ENCODE results near the gene SLC13A4.
"Not testable (repeated sequence)": the region's sequence is repeated elsewhere in the genome, so short reads cannot be mapped to it uniquely, and the experiment has no call there.

Gene SLC13A4

DNA sequence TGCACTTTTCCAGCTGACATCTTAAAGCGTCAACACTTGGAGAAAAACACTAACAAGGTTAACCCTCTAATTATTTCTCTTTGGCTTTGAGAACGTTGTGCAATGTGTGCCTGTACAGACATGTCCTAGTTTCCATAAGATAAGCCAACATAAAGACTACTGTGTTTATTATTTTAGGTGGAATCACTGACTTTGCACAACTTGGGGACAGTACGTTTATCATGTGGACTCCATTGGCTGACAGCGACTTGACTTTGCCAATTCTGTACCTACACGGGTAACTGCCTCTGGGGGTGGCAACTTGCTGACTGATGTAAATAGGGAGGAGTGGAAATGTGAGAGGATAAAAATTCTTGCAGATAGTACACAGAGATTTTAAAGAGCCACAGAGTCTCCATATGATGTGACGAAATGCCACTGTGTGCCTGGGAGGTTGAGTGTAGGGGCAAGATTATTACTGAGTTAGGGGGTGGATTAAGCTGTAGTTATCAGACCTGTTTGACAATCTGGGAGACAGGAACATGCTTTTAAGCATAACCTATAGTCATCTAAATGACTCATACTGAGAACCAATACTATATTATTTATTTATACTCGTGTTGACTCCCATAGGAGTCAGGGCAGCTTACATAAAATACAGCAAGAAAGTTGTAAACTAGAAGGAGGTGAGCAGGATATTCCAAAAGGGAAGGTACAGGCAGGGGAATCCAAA is 21.0 kb downstream of the SLC13A4 start:
- Mint-ChIP-seq H3K9me3 (no peaks in the 10 kb centered on the region), H3K27ac (no peak overlapping the region), H3K4me3 (no peak overlapping the region), H3K4me1 (ENCODE audit: low read depth) (peaks cover 3% of the 10 kb centered on the region), H3K36me3 (ENCODE audit: low read depth) (no peaks in the 10 kb centered on the region), H3K27me3 (no peaks in the 10 kb centered on the region)
- DNase-seq, result no peak

DNA sequence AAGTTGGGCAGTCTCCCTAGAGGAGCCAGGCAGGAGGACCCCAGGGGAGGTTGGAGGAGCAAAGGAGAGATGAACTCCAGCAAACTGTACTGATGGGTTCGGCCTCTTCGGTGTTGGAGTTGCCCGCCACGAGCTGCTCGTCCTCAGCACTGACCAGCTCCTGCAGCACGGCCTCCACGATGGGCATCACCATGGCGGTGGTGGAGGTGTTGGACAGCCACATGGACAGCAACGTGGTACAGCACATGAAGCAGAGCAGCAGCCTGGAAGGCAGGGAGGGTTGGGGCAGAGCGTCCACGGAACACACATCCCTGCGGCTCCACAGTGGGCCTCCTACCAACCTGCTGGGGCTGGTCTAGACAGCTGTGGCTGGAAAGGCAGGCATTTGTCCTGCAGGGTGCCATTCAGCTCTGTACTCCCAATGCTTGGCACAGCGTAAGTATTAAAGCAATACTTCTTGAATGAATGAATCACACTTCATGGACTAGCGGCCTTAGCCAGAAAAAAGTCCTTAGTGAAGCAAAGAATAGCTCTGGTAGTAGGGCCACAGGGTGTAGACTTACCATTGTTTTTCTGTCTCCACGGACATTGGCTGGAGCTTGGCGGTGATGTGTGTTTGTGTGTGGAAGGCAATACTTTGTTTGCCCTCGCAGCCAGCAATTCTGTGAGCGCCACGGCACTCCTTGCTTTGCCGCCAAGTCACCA is 21.8 kb downstream of the SLC13A4 start:
- no peak overlapping the region for H3K27ac Mint-ChIP-seq
- no peak for DNase-seq
- peaks cover under 1% of the 10 kb centered on the region for H3K4me1 Mint-ChIP-seq (ENCODE audit: low read depth)
- H3K4me3 Mint-ChIP-seq, result no peak overlapping the region
- H3K27me3 Mint-ChIP-seq, result no peaks in the 10 kb centered on the region
- no peaks in the 10 kb centered on the region for H3K9me3 Mint-ChIP-seq
- no peaks in the 10 kb centered on the region for H3K36me3 Mint-ChIP-seq (ENCODE audit: low read depth)

DNA sequence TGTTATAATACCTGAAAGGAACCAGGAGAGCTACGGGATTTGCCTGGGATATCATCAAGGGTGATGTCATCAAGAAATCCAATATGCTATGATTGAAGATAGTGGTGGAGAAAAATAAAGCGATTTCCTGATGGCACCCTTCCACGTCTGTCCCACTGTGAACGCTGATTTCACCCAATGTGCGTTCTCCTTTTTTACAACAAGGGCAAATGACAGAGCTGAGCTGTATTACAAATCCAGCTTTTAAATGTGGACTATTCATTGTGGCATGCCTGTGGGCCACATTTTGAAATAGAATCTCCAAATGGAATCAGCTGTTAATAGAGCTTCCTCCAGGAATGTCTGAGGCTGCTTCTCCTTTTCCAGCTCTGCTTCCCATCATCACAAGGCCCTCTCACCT is 23.3 kb downstream of the SLC13A4 start:
- Mint-ChIP-seq H3K27me3 (no peaks in the 10 kb centered on the region), H3K9me3 (no peaks in the 10 kb centered on the region), H3K4me1 (ENCODE audit: low read depth) (no peaks in the 10 kb centered on the region), H3K27ac (no peak overlapping the region), H3K36me3 (ENCODE audit: low read depth) (peaks cover 3% of the 10 kb centered on the region), H3K4me3 (no peak overlapping the region)
- no peak for DNase-seq

DNA sequence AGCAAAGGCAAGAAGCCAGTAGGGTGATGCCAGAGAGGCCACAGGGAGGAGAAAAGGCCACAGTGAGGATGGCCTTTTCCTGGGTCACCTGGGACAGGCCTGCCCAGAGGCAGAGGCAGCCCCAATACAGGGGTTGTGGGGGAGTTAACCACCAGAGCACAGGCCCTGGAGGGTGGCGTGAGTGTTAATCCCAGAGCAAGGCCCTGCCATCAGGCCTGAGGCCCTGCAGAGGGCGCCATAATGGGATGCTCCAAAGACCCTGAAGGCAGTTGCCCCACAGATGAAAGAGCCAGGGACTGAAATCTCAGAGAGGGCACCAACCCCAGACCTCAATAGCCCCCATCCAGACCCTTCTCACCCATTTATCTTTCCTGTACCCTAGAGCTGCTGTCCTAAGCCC is 23.9 kb downstream of the SLC13A4 start:
- H3K9me3 Mint-ChIP-seq, result no peaks in the 10 kb centered on the region
- H3K4me1 Mint-ChIP-seq (ENCODE audit: low read depth), result no peaks in the 10 kb centered on the region
- no peaks in the 10 kb centered on the region for H3K27me3 Mint-ChIP-seq
- no peak for DNase-seq
- no peak overlapping the region for H3K4me3 Mint-ChIP-seq
- no peak overlapping the region for H3K27ac Mint-ChIP-seq
- H3K36me3 Mint-ChIP-seq (ENCODE audit: low read depth), result peaks cover 3% of the 10 kb centered on the region

DNA sequence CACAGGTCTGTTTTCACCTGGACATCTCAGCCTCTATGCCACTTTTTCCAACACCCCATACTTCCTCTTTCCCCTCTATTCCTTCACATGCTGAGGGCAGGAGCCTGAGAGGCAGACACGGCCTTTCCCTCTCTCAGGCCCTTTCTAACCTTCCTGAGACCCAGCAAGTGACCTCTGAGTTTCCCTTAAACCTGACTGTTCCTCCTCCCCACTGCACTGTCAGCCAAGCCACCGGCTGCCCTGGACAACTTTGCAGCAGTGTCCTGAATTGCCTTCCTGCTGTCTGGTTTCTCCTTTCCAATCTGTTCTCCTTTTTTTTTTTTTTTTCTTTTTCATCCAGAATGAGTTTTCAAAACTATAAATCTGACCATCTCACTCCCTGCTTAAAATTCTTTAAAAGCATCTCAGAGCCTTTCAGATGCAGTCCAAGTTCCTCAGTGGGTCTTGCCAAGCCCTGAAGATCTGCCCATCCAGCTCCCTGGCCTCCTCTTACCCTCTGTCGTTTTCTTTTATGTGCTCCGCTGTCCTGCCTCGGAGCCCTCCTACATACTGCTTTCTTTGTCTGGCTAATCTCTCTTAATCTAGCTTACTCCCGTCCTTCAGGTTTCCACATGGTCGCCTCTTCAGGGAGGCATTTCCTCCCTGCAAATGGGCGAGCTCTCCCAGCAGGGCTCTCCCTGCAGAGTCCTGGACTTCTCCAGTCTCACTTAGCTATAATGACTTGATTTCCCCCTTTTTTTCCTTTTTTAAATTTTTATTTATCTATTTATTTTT is 30.5 kb downstream of the SLC13A4 start:
- no peaks in the 10 kb centered on the region for H3K4me1 Mint-ChIP-seq (ENCODE audit: low read depth)

DNA sequence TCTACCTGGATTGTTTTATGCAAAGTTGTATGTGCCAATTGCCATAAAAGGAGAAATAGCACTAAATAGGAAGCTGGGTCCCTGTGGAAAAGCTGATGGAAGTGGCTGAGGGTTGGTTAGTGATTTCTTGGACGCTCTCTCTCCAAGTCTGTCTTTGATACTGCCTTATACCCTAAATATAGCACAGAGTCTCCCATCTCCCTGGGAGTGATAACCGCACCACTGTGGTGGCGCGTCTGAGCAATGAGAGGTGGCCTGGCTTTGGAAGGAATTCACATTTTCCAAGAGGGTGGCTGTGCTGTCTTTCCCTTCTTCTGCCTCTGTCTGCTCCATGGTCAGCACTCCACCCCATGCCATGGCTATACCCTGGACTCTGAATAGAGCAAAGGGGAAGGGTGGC is 34.4 kb downstream of the SLC13A4 start:
- H3K4me1 Mint-ChIP-seq (ENCODE audit: low read depth), result no peaks in the 10 kb centered on the region
- no peak overlapping the region for H3K27ac Mint-ChIP-seq
- no peak for DNase-seq
- no peaks in the 10 kb centered on the region for H3K9me3 Mint-ChIP-seq
- H3K27me3 Mint-ChIP-seq, result no peaks in the 10 kb centered on the region
- no peak overlapping the region for H3K4me3 Mint-ChIP-seq
- H3K36me3 Mint-ChIP-seq (ENCODE audit: low read depth), result peaks cover 18% of the 10 kb centered on the region

More for the DNA sequence above, 30.5 kb downstream of the SLC13A4 start:
- no peak for DNase-seq
- Mint-ChIP-seq H3K4me3 (no peak overlapping the region), H3K27ac (no peak overlapping the region), H3K27me3 (no peaks in the 10 kb centered on the region), H3K36me3 (ENCODE audit: low read depth) (peaks cover 3% of the 10 kb centered on the region), H3K9me3 (no peaks in the 10 kb centered on the region)

DNA sequence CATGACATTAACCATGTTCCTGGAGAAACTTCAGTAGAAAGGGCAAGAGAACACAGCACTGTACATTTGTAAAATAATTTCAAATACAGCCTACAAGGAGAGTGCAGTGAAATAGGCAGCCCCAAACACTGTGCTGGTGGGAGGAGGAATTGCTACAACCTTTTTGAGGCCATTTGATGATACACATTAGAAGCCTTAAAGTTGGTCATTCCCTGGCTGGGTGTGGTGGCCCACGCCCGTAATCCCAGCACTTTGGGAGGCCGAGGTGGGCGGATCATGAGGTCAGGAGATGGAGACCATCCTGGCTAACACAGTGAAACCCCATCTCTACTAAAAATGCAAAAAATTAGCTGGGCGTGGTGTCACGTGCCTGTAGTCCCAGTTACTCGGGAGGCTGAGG is 35.4 kb downstream of the SLC13A4 start:
- not testable (repeated sequence) for H3K9me3 Mint-ChIP-seq; H3K4me3 Mint-ChIP-seq; DNase-seq; H3K27me3 Mint-ChIP-seq; H3K27ac Mint-ChIP-seq; H3K4me1 Mint-ChIP-seq (ENCODE audit: low read depth)
- peaks cover 18% of the 10 kb centered on the region for H3K36me3 Mint-ChIP-seq (ENCODE audit: low read depth)

DNA sequence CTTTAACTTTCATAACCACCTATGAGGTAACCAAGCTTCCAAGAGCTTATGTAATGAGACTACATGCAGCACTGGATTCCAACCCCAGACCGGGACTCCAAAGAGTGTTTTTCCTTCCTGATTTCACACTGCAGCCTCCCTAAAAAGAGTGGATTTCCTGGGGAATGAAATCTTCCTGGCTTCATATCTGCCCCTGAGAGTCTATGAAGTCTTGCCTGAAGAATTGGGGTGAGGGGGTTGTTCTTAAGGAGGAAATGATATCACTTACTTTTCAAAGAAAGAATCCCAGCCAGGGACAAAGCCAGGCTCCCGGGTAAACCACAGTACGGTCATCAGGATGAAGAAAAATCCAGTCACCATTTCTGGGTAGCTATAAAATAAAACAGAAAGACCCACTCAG is 35.9 kb downstream of the SLC13A4 start:
- no peaks in the 10 kb centered on the region for H3K27me3 Mint-ChIP-seq
- no peak for DNase-seq
- H3K9me3 Mint-ChIP-seq, result no peaks in the 10 kb centered on the region
- H3K4me1 Mint-ChIP-seq (ENCODE audit: low read depth), result no peaks in the 10 kb centered on the region
- no peak overlapping the region for H3K4me3 Mint-ChIP-seq
- H3K36me3 Mint-ChIP-seq (ENCODE audit: low read depth), result peaks cover 18% of the 10 kb centered on the region
- H3K27ac Mint-ChIP-seq, result no peak overlapping the region

DNA sequence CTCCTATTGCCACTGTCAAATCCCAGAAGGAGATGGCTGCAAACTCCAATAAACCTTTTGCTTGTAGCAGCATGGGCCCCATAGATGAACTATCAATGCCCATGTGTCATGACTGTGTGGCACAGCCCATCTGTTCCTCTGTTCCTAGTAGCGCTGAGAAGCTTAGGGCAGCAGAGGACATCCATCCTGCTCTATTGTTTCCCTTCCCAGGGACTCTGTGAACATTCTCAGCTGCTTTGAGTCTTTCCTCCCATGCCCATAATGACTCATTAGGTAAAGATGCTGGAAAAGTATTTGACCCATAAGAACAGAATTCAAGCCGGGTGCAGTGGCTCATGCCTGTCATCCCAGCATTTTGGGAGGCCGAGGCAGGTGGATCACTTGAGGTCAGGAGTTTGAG is 37.4 kb downstream of the SLC13A4 start:
- Mint-ChIP-seq H3K27ac (no peak overlapping the region), H3K9me3 (no peaks in the 10 kb centered on the region), H3K27me3 (no peaks in the 10 kb centered on the region), H3K4me1 (ENCODE audit: low read depth) (no peaks in the 10 kb centered on the region), H3K36me3 (ENCODE audit: low read depth) (peaks cover 24% of the 10 kb centered on the region), H3K4me3 (no peak overlapping the region)
- no peak for DNase-seq

DNA sequence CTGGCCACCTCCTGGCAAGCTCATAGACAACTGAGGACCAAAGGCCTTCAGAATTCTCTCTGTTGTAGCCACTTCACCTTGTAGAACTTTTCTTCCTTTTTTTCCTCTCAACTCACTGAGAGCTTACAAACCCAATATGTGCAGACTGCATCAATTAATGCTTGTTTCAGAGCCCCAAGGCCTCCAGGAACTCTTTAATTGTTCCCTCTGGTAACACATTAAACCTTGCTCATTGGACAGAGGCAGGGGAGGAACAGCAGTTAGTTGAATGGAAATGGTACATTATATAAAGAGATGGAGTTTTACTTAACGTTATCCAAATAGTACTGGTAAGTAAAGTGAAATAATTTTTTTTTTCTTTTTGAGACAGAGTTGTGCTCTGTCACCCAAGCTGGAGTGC is 40.5 kb downstream of the SLC13A4 start:
- H3K27ac Mint-ChIP-seq, result no peak overlapping the region
- H3K9me3 Mint-ChIP-seq, result no peaks in the 10 kb centered on the region
- no peak for DNase-seq
- H3K27me3 Mint-ChIP-seq, result no peaks in the 10 kb centered on the region
- H3K4me1 Mint-ChIP-seq (ENCODE audit: low read depth), result no peaks in the 10 kb centered on the region
- H3K4me3 Mint-ChIP-seq, result no peak overlapping the region
- peaks cover 39% of the 10 kb centered on the region for H3K36me3 Mint-ChIP-seq (ENCODE audit: low read depth)

DNA sequence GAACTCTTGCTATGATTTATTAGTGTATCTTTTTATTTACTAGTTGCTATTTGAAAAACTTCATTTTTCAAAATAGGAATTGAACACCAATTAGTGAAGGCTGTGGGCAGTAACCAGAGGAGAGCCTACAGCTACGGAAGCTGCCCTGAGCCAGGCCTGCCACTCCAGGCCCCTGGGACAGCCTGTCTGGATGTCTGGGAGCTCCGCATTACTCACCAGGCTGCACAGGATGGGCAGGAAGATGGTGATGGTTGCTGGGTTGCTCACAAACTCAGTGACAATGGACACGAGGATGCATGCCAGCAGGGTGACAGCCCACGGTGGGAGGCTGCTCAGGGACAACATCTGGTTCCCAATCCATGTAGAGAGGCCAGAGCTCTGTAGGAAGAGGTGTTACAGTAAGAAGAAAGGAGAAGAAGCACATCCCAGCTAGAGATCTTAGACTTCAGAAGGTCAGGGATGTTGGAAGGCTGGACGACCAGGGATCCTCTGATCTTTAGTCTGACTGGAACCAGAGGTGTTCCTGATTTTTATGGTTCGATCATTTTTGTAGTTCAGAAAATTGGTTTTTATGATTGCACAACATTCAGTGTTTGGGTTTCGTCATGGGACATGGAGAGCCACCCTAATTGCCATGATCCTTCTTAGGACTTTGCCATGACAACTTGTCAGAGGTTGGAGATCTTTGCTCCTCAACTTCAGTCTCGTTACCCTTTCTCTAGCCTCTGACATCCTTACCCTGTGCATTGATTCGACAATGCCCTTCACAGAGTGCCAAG is 42.5 kb downstream of the SLC13A4 start:
- Mint-ChIP-seq H3K36me3 (ENCODE audit: low read depth) (peaks cover 37% of the 10 kb centered on the region), H3K4me1 (ENCODE audit: low read depth) (peaks cover 9% of the 10 kb centered on the region), H3K4me3 (no peak overlapping the region), H3K27ac (no peak overlapping the region), H3K9me3 (no peaks in the 10 kb centered on the region), H3K27me3 (no peaks in the 10 kb centered on the region)
- DNase-seq, result no peak

DNA sequence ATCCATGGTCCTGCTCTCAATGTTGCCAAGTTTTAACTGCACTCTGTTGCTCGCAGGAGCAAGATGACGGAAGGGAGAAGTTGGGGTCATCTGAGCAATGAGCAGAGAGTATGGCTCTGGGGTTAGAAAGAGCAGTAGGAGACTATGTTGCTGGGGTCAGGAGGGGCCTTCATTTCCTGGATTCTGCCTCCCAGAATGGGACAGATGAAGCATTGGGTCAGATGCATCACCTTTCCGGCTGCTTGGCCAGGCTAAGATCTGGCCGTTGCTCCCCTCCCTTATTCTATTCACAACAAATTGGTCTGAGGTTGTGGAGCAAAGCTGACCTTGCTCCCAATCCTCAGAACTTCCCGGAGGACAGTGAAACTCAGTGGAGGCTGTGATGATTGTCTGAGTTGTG is 43.3 kb downstream of the SLC13A4 start:
- H3K36me3 Mint-ChIP-seq (ENCODE audit: low read depth), result peaks cover 33% of the 10 kb centered on the region
- no peak for DNase-seq
- no peak overlapping the region for H3K27ac Mint-ChIP-seq
- H3K4me3 Mint-ChIP-seq, result no peak overlapping the region
- H3K4me1 Mint-ChIP-seq (ENCODE audit: low read depth), result peaks cover 12% of the 10 kb centered on the region
- H3K9me3 Mint-ChIP-seq, result no peaks in the 10 kb centered on the region
- H3K27me3 Mint-ChIP-seq, result no peaks in the 10 kb centered on the region

DNA sequence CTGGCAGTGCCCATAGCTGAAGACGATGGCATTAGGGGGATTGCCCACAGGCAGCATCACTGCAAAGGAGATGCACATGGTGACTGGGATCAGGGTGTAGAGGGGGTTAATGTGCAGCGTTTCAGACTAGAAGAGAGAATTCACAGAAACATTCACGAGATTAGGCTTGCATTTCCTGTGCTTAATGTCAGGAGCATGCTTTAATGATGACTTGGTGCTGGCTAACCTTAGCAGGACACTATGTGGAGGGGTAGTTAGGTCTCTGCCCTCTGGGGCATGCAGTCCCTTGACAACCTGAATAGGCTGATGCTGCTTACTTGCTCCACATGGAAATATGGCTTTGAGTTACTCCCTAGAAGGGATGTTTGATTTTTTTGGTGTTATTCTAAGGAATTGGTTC is 43.9 kb downstream of the SLC13A4 start:
- H3K27ac Mint-ChIP-seq, result no peak overlapping the region
- H3K27me3 Mint-ChIP-seq, result no peaks in the 10 kb centered on the region
- peaks cover 13% of the 10 kb centered on the region for H3K4me1 Mint-ChIP-seq (ENCODE audit: low read depth)
- no peak overlapping the region for H3K4me3 Mint-ChIP-seq
- no peaks in the 10 kb centered on the region for H3K9me3 Mint-ChIP-seq
- no peak for DNase-seq
- peaks cover 31% of the 10 kb centered on the region for H3K36me3 Mint-ChIP-seq (ENCODE audit: low read depth)

DNA sequence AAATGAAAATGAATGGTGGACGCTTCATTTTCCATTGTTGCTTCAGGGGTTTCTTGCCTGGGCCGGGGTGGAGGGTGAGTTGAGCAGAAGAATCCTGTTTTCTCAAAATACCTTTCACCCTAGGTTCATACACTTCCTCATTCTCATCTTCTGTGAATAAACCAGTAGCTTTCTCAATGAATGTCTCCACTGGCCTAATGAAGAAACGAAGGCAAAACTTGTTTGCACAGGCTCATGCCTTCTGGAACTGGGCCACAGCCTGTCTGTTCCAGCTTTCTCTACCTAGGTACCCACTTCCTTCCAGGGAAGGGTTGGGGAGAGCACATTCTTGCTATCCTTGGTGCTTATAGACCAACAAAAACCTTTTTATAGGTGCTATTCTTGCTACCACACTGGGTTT is 44.4 kb downstream of the SLC13A4 start:
- Mint-ChIP-seq H3K4me3 (no peak overlapping the region), H3K36me3 (ENCODE audit: low read depth) (peaks cover 32% of the 10 kb centered on the region), H3K4me1 (ENCODE audit: low read depth) (peaks cover 16% of the 10 kb centered on the region), H3K9me3 (no peaks in the 10 kb centered on the region), H3K27me3 (no peaks in the 10 kb centered on the region), H3K27ac (no peak overlapping the region)
- no peak for DNase-seq
